ENCODE measurements around the gene WDR26. TPM values are rescaled to one million over a fixed set of nuclear protein-coding genes. Genes with fewer than 3 reads are reported as not detected.
"Not testable (repeated sequence)": the region's sequence is repeated elsewhere in the genome, so short reads cannot be mapped to it uniquely, and the experiment has no call there.

WDR26 gene
- total RNA-seq, 1 experiment from 2014 or later: 84.9 TPM

DNA sequence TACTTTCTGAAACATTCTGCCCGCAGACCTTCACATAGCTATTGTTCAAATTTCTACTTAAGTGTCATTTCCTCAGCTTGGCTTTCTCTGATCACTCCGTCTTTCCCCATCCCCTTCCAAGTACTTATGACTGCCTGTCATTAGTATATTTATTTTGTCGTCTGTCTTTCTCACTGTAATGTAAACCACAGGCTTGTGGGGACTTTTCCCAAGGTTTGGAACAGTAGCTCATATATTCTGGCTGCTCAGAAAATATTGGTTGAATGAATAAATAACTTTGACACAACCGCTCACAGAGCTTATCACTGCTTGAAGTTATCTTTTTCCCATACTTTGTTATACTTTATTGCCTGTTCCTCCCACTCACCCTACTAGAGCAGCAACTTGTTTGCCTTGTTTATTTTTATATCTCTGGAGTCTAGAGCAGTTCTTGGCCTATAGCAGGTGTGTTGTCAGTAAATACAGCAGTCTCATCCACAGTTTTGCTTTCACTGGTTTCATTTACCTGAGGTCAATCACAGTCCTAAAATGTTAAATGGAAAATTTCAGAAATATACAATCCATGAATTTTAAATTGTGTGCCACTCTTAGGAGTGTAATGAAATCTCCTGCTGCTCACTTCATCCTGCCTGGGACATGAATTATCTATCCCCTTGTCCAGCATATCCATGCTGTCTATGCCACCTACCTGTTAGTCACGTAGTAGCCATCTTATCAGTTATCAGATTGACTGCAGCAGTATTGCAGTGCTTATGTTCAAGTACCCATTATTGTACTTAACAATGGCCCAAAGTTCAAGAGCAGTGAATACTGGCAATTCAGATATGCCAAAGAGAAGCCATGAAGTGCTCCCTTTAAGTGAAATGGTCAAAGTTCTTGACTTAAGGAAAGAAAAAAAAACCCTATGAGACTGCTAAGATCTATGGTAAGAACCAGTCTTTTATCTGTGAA lies 80.3 kb downstream of the WDR26 start:
- BruUV-seq (replicated peaks): no TSS peak
- intact Hi-C loops (cut with micrococcal nuclease; ENCODE audit: unreplicated experiment): no loop called here
- H3K4me3 Mint-ChIP-seq (ENCODE audit: low read depth, unreplicated experiment): no peak overlapping the region
- H3K4me1 Mint-ChIP-seq (ENCODE audit: low read depth, unreplicated experiment): peaks cover 16% of the 10 kb centered on the region
- no peaks in the 10 kb centered on the region for H3K9me3 Mint-ChIP-seq (ENCODE audit: low read depth, unreplicated experiment)
- CTCF ChIA-PET: no interaction called here
- no peaks in the 10 kb centered on the region for H3K27me3 Mint-ChIP-seq (ENCODE audit: unreplicated experiment)
- no peak overlapping the region for H3K27ac Mint-ChIP-seq (ENCODE audit: unreplicated experiment)
- DNase-seq: no peak
- no peak for TF ChIP-seq CTCF (IDR thresholded peaks at IDR 0.05; ENCODE audit: unreplicated experiment)
- H3K36me3 Mint-ChIP-seq (ENCODE audit: insufficient read depth, unreplicated experiment): peaks cover 18% of the 10 kb centered on the region

- H3K27me3 Mint-ChIP-seq (ENCODE audit: unreplicated experiment); DNase-seq; intact Hi-C loops (cut with micrococcal nuclease; ENCODE audit: unreplicated experiment); H3K27ac Mint-ChIP-seq (ENCODE audit: unreplicated experiment); H3K4me1 Mint-ChIP-seq (ENCODE audit: low read depth, unreplicated experiment); H3K4me3 Mint-ChIP-seq (ENCODE audit: low read depth, unreplicated experiment); BruUV-seq (replicated peaks); H3K9me3 Mint-ChIP-seq (ENCODE audit: low read depth, unreplicated experiment); CTCF ChIA-PET: not testable (repeated sequence)
- H3K36me3 Mint-ChIP-seq (ENCODE audit: insufficient read depth, unreplicated experiment): peaks cover 12% of the 10 kb centered on the region
Observed at GRCh38 chr1:224352436-224353085, 82.0 kb downstream of the WDR26 start.

DNA sequence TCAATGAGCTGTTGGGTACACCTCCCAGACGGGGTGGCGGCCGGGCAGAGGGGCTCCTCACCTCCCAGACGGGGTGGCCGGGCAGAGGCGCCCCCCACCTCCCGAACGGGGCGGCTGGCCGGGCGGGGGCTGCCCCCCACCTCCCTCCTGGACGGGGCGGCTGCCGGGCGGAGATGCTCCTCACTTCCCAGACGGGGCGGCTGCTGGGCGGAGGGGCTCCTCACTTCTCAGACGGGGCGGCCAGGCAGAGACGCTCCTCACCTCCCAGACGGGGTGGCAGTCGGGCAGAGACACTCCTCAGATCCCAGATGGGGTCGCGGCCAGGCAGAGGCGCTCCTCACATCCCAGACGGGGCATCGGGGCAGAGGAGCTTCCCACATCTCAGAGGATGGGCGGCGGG lies 84.9 kb downstream of the WDR26 start:
- H3K27me3 Mint-ChIP-seq (ENCODE audit: unreplicated experiment); BruUV-seq (replicated peaks); H3K4me1 Mint-ChIP-seq (ENCODE audit: low read depth, unreplicated experiment); H3K4me3 Mint-ChIP-seq (ENCODE audit: low read depth, unreplicated experiment); H3K36me3 Mint-ChIP-seq (ENCODE audit: insufficient read depth, unreplicated experiment); H3K27ac Mint-ChIP-seq (ENCODE audit: unreplicated experiment); intact Hi-C loops (cut with micrococcal nuclease; ENCODE audit: unreplicated experiment); CTCF ChIA-PET; DNase-seq; H3K9me3 Mint-ChIP-seq (ENCODE audit: low read depth, unreplicated experiment): not testable (repeated sequence)

- no peak for TF ChIP-seq CTCF (IDR thresholded peaks at IDR 0.05; ENCODE audit: unreplicated experiment)
- Mint-ChIP-seq H3K4me1 (ENCODE audit: low read depth, unreplicated experiment) (no peaks in the 10 kb centered on the region), H3K9me3 (ENCODE audit: low read depth, unreplicated experiment) (no peaks in the 10 kb centered on the region), H3K27me3 (ENCODE audit: unreplicated experiment) (no peaks in the 10 kb centered on the region), H3K27ac (ENCODE audit: unreplicated experiment) (no peak overlapping the region), H3K36me3 (ENCODE audit: insufficient read depth, unreplicated experiment) (no peaks in the 10 kb centered on the region), H3K4me3 (ENCODE audit: low read depth, unreplicated experiment) (no peak overlapping the region)
- CTCF ChIA-PET: interaction anchor here (0.6 kb wide), 1 partner anchor 39 kb away, joined by 4 read pairs; no protein-coding TSS in a partner anchor
- no peak for DNase-seq
- no TSS peak for BruUV-seq (replicated peaks)
- intact Hi-C loops (cut with micrococcal nuclease; ENCODE audit: unreplicated experiment): no loop called here
Observed at GRCh38 chr1:224348137-224348536, 86.5 kb downstream of the WDR26 start.

- no TSS peak for BruUV-seq (replicated peaks)
- H3K4me1 Mint-ChIP-seq (ENCODE audit: low read depth, unreplicated experiment): no peaks in the 10 kb centered on the region
- H3K9me3 Mint-ChIP-seq (ENCODE audit: low read depth, unreplicated experiment): no peaks in the 10 kb centered on the region
- intact Hi-C loops (cut with micrococcal nuclease; ENCODE audit: unreplicated experiment): no loop called here
- peaks cover 13% of the 10 kb centered on the region for H3K36me3 Mint-ChIP-seq (ENCODE audit: insufficient read depth, unreplicated experiment)
- no peak overlapping the region for H3K27ac Mint-ChIP-seq (ENCODE audit: unreplicated experiment)
- no peak overlapping the region for H3K4me3 Mint-ChIP-seq (ENCODE audit: low read depth, unreplicated experiment)
- no peaks in the 10 kb centered on the region for H3K27me3 Mint-ChIP-seq (ENCODE audit: unreplicated experiment)
- no peak for DNase-seq
- no peak for TF ChIP-seq CTCF (IDR thresholded peaks at IDR 0.05; ENCODE audit: unreplicated experiment)
- CTCF ChIA-PET: interaction anchor here (0.6 kb wide), 1 partner anchor 181 kb away, joined by 3 read pairs; no protein-coding TSS in a partner anchor
Observed at GRCh38 chr1:224343679-224344078, 90.9 kb downstream of the WDR26 start.

- BruUV-seq (replicated peaks); intact Hi-C loops (cut with micrococcal nuclease; ENCODE audit: unreplicated experiment); H3K9me3 Mint-ChIP-seq (ENCODE audit: low read depth, unreplicated experiment); H3K4me1 Mint-ChIP-seq (ENCODE audit: low read depth, unreplicated experiment); H3K27me3 Mint-ChIP-seq (ENCODE audit: unreplicated experiment); CTCF ChIA-PET: not testable (repeated sequence)
- Mint-ChIP-seq H3K36me3 (ENCODE audit: insufficient read depth, unreplicated experiment) (peaks cover 13% of the 10 kb centered on the region), H3K4me3 (ENCODE audit: low read depth, unreplicated experiment) (peak overlapping the region; percentile 60), H3K27ac (ENCODE audit: unreplicated experiment) (peak overlapping the region; percentile 5)
- DNase-seq: peak; percentile 29
Observed at GRCh38 chr1:224340453-224341384, 93.9 kb downstream of the WDR26 start.
